C4-2B (cell line): Measurements from ENCODE around the gene WNT4.

Experiments used
- ZFX ChIP-seq: fragments of 450-650 bp; IDR thresholded peaks from 2 replicates; pipeline ENCODE4 v1.6.1; 2017
- TF ChIP-seq, protein P1 (sequence below): fragments of 450-650 bp; conservative IDR thresholded peaks from 2 replicates; pipeline ENCODE4 v1.5.1; 2017; ENCODE audit warnings: mild to moderate bottlenecking

DNA sequence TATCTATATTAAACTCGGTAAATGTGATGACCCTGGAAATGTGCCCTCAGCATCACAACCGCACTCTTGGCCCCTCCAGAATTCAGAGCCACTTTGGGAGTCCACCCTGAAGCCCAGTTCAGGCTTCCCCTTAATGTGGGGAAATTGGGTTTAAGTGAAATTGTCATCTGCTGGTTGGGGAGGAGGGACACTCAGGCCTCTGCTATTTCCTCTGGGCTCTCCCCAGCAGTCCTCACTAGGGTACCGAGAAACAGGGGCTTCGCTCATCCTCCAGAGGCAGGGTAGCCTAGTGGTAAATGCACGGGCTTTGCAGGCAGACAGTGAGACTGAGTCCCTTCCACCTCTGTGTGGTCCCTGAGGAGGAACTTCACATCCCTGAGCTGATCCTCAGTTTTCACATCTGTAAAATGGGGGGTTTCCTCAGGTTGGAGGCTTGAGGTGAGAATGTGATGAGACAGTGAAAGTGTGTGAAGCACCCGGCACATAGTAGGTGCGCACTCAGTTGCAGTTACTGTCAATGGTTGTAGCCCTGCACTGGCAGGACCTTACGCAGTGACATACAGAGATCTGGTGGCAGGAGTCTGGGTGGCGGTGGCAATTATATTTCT, 14.6 kb upstream of the WNT4 start:
- TF ChIP-seq, protein P1, sequence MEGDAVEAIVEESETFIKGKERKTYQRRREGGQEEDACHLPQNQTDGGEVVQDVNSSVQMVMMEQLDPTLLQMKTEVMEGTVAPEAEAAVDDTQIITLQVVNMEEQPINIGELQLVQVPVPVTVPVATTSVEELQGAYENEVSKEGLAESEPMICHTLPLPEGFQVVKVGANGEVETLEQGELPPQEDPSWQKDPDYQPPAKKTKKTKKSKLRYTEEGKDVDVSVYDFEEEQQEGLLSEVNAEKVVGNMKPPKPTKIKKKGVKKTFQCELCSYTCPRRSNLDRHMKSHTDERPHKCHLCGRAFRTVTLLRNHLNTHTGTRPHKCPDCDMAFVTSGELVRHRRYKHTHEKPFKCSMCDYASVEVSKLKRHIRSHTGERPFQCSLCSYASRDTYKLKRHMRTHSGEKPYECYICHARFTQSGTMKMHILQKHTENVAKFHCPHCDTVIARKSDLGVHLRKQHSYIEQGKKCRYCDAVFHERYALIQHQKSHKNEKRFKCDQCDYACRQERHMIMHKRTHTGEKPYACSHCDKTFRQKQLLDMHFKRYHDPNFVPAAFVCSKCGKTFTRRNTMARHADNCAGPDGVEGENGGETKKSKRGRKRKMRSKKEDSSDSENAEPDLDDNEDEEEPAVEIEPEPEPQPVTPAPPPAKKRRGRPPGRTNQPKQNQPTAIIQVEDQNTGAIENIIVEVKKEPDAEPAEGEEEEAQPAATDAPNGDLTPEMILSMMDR = no peak
- TF ChIP-seq ZFX = no peak
